Neutrophil (primary cell): ENCODE measurements around the gene DECR2.

Experiments
- H3K27ac ChIP-seq: fragments of 200-600 bp; sonication (generic); 2 replicates; pipeline ENCODE4 v1.5.1; 2016; ENCODE audit warnings: mild to moderate bottlenecking, moderate library complexity
- H3K27me3 ChIP-seq: fragments of 200-600 bp; sonication (generic); 2 replicates; pipeline ENCODE4 v1.6.0; 2016; ENCODE audit warnings: mild to moderate bottlenecking
- H3K36me3 ChIP-seq: fragments of 200-600 bp; sonication (generic); 2 replicates; pipeline ENCODE4 v1.5.1; 2017
- H3K4me1 ChIP-seq, 2 experiments: fragments of 200-600 bp in 1 of 2; sonication (generic) in 1 of 2; 1 replicate in 1 of 2; 2 replicates in 1 of 2; pipeline versions ENCODE4 v1.5.1 to v1.6.1; 2013 to 2016; ENCODE audit warnings: low read depth in 1 of 2, low read length in 1 of 2, mild to moderate bottlenecking in 1 of 2, moderate library complexity in 1 of 2; ENCODE audit not compliant: control insufficient read depth in 1 of 2, insufficient read depth in 1 of 2
- H3K4me3 ChIP-seq, 2 experiments: fragments of 200-600 bp in 1 of 2; sonication (generic) in 1 of 2; 1 replicate in 1 of 2; 2 replicates in 1 of 2; pipeline ENCODE4 v1.5.1; 2013 to 2016; ENCODE audit warnings: low read depth in 1 of 2, low read length in 1 of 2, mild to moderate bottlenecking in 1 of 2, moderate library complexity in 1 of 2
- H3K9me3 ChIP-seq: fragments of 200-600 bp; sonication (generic); 2 replicates; pipeline ENCODE4 v1.5.1; 2016
- TF ChIP-seq, protein P1 (sequence below): fragments of 200-600 bp; sonication (generic); IDR thresholded peaks from 2 replicates; pipeline ENCODE4 v1.5.1; 2016; ENCODE audit warnings: antibody characterized with exemption

The DECR2 gene

DNA sequence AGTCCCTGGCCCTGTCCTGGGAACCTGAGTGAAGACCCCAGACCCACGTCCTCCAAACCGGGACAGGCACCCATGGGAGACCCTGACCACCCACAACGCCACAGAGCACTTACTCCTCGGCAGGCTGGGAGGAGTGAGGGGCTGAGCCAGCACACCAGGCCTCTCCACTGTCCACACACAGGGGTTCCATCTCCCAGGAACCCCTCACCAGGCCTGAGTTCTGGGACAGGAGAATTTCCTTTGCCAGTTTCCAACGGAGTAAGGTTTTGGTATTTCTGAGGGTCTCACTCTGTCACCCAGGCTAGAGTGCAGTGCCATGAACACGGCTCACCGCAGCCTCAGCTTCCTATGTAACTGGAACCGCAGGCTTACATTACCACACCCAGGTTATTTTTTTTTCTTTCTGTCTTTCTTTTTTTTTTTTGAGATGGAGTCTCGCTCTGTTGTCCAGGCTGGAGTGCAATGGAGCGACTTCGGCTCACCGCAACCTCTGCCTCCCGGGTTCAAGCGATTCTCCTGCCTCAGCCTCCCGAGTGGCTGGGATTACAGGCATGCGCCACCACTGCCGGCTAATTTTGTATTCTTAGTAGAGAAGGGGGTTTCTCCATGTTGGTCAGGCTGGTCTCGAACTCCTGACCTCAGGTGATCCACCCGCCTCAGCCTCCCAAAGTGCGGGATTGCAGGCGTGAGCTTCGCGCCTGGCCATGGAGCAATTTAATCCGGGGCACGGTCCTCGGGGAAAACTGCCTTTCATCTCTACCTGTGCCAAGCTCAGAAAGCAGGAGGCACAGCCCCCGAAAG is 21.5 kb upstream of the DECR2 start:
- peak overlapping the region; percentile 78 to 80 for H3K4me3 ChIP-seq

DNA sequence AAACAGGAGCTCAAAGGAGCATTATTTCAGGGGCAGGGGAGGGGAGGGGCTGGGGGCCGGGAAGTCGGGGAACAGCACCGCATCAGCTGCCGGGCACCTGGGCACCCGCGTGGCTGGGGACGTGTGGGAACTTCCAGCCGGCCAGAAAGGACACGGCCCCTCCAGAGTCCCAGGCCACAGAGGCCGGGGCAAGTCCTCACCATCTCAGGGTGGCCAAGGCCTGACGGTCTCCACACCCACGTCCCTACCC is 21.0 kb upstream of the DECR2 start:
- Histone ChIP-seq H3K27ac (peak overlapping the region; percentile 97), H3K4me1 (peaks cover 53% of the 10 kb centered on the region in 2 experiments), H3K9me3 (no peaks in the 10 kb centered on the region), H3K27me3 (no peaks in the 10 kb centered on the region), H3K36me3 (peaks cover 23% of the 10 kb centered on the region), H3K4me3 (peak overlapping the region; percentile 78 to 80)
- TF ChIP-seq, protein P1, sequence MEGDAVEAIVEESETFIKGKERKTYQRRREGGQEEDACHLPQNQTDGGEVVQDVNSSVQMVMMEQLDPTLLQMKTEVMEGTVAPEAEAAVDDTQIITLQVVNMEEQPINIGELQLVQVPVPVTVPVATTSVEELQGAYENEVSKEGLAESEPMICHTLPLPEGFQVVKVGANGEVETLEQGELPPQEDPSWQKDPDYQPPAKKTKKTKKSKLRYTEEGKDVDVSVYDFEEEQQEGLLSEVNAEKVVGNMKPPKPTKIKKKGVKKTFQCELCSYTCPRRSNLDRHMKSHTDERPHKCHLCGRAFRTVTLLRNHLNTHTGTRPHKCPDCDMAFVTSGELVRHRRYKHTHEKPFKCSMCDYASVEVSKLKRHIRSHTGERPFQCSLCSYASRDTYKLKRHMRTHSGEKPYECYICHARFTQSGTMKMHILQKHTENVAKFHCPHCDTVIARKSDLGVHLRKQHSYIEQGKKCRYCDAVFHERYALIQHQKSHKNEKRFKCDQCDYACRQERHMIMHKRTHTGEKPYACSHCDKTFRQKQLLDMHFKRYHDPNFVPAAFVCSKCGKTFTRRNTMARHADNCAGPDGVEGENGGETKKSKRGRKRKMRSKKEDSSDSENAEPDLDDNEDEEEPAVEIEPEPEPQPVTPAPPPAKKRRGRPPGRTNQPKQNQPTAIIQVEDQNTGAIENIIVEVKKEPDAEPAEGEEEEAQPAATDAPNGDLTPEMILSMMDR, result no peak

More for the DNA sequence above, 21.5 kb upstream of the DECR2 start:
- H3K27ac ChIP-seq, result peak overlapping the region; percentile 97
- no peaks in the 10 kb centered on the region for H3K27me3 ChIP-seq
- TF ChIP-seq, protein P1, result no peak
- H3K36me3 ChIP-seq, result peaks cover 28% of the 10 kb centered on the region
- no peaks in the 10 kb centered on the region for H3K9me3 ChIP-seq
- peaks cover 52% of the 10 kb centered on the region in 2 experiments for H3K4me1 ChIP-seq

DNA sequence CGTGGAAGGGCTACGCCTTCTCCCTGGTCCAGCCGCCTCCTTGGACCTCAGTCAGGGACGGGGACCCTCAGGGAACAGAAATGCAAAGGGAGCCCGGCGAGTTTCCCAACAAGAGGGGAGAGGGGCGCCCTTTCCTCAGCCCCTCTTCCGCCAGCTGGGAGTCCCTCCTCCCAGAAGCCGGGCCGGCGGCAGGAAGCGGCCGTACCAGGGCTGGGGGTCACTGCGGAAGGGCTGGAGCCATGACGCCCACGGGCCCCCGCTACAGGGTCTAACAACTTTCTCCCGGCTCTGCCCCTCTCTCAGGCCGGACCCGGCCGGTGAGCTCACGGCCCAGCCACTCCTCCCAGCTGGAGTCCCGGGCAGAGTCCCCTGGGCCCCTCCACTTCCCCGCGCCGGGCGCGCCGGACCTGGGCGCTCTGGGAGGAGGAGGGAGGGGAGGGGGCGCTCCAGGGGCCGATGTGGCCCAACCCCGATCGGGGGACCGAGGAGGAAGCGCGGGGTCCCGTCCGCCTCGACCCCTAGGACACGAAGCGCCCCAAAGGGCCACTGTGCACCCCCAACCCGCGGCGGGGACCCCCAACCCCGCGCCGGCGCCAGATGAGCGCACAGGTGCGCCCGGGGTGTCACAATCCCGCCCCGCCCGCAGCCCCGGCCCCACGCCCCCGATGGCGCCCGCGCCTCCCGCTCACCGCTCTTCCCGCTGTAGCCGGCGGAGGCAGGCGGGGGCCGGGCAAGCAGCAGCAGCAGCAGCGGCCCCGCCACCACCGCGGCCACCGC is 20.5 kb upstream of the DECR2 start:
- Histone ChIP-seq H3K9me3 (no peaks in the 10 kb centered on the region), H3K36me3 (peaks cover 17% of the 10 kb centered on the region), H3K27me3 (no peaks in the 10 kb centered on the region), H3K4me1 (peaks cover 53 to 54% of the 10 kb centered on the region in 2 experiments), H3K27ac (peak overlapping the region; percentile 97), H3K4me3 (peak overlapping the region; percentile 78 to 80)
- TF ChIP-seq, protein P1, result no peak

DNA sequence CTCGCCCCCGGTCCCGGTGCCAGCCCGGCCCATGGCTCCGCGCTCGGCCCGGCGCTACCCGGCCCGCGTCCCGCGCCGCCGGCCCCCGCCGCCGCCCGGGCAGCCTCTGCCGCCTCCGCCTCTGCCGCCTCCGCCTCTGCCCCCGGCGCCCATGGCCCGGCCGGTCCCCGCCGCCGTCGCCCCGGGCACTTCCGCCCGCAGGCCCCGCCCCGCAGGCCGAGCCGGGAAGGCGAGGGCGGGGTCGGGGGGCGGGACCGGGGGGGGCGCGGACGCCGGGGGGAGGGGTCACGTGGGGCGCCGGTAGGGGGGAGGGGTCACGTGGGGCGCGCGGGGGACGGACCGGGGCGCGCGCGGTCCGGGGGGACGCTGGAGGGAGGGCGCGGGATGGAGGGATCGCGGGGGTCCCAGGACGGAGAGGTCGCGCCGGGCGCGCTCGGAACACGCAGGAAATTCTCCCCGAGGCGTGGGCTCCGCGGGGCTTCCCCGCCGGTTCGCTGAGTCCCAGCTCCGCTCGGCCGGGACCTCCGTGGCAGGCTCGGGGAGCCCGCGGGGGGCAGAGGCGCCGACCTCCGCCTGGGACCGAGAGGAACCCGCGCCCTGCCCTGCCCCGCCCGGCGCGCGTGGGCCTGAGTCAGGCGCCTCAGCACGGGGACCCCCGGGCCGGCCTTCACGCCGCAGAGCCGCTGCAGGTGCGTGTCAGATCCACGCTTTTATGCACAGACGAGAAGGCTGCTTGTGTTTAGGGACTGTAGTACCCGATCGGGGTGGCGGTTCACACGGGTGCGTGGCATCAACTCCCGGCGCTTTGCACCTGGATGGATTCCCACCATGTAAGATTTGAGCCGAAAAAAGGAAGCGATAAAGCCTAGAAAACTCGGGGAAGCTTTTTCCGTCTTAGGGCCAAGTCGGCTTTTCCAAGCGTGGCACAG is 19.6 kb upstream of the DECR2 start, which contains the start of gene PGAP6:
TSS of gene PGAP6 (minus strand) at position 190 of the 929 bp plus-strand sequence. CDS start at position 33, 157 bp downstream.
- peaks cover 53 to 57% of the 10 kb centered on the region in 2 experiments for H3K4me1 ChIP-seq

More for the DNA sequence above, 19.6 kb upstream of the DECR2 start, which contains the start of gene PGAP6:
- no peaks in the 10 kb centered on the region for H3K9me3 ChIP-seq
- TF ChIP-seq, protein P1, result no peak
- no peaks in the 10 kb centered on the region for H3K27me3 ChIP-seq
- peak within 1 kb of the TSS; percentile 97 for H3K27ac ChIP-seq
- H3K4me3 ChIP-seq, result peak within 1 kb of the TSS; percentile 80 to 84
- H3K36me3 ChIP-seq, result peaks cover 9% of the 10 kb centered on the region
